ENCODE data around the gene AFF3.

DNA sequence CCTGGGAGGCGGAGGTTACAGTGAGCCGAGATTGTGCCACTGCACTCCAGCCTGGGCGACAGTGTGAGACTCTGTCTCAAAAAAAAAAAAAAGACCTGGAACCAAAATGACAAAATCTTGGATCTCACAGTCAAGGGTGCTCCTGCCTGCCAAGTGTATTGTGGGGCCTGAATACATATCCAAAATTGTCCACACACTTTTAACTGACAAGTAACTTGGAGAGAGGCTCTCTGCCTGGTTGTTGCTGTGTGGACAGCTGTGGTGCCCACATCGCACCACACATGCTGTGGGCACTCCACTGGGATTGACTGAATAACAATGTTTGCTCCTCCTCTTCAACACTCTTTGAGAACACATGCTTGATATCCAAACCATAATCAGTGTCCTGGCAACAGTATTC, 534.9 kb downstream of the AFF3 start:
- TF ChIP-seq POLR2A (IDR thresholded peaks at IDR 0.05) = no peak
- TF ChIP-seq, protein P1, sequence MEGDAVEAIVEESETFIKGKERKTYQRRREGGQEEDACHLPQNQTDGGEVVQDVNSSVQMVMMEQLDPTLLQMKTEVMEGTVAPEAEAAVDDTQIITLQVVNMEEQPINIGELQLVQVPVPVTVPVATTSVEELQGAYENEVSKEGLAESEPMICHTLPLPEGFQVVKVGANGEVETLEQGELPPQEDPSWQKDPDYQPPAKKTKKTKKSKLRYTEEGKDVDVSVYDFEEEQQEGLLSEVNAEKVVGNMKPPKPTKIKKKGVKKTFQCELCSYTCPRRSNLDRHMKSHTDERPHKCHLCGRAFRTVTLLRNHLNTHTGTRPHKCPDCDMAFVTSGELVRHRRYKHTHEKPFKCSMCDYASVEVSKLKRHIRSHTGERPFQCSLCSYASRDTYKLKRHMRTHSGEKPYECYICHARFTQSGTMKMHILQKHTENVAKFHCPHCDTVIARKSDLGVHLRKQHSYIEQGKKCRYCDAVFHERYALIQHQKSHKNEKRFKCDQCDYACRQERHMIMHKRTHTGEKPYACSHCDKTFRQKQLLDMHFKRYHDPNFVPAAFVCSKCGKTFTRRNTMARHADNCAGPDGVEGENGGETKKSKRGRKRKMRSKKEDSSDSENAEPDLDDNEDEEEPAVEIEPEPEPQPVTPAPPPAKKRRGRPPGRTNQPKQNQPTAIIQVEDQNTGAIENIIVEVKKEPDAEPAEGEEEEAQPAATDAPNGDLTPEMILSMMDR (IDR thresholded peaks at IDR 0.05) = no peak

Measured in right lobe of liver (tissue), 4 donors.